ENCODE measurements around the gene TPRN.

DNA sequence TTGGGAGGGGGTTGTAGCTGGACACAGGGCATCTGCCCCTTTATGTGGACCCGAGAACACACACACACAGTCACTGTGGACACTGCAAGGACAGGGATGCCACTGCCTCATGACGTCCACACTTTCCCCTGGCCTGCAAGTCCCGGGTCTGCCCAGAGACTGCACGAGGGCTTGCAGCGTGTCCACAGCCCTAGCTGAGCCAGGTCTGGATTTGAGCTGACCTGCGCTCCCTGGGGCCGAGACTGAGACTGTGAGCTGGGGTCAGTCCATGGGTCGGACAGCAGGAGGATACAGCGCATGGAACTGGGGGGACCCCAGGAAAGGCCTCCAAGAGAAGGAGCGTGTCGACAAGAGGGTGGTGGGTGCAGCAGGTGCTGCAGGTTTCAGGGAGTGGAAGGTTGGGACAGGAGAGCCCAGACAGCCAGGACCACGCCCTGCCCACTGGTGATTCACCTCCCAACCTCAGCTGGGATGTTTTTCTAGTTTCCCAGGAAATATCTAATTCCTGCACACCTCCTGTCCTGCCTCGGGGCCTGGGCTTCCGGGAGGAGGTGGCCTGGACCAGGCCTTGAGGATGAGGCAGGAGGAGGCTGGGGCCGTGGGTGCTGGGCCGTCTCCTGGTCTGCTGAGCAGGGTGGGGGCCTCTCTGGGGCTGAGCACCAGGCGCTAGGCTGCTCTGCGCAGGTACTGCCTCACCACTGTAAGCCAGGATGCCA lies 26.0 kb upstream of the TPRN start:
- TF ChIP-seq POLR2AphosphoS5 (IDR thresholded peaks at IDR 0.05): no peak
- TF ChIP-seq, protein P1, sequence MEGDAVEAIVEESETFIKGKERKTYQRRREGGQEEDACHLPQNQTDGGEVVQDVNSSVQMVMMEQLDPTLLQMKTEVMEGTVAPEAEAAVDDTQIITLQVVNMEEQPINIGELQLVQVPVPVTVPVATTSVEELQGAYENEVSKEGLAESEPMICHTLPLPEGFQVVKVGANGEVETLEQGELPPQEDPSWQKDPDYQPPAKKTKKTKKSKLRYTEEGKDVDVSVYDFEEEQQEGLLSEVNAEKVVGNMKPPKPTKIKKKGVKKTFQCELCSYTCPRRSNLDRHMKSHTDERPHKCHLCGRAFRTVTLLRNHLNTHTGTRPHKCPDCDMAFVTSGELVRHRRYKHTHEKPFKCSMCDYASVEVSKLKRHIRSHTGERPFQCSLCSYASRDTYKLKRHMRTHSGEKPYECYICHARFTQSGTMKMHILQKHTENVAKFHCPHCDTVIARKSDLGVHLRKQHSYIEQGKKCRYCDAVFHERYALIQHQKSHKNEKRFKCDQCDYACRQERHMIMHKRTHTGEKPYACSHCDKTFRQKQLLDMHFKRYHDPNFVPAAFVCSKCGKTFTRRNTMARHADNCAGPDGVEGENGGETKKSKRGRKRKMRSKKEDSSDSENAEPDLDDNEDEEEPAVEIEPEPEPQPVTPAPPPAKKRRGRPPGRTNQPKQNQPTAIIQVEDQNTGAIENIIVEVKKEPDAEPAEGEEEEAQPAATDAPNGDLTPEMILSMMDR (IDR thresholded peaks at IDR 0.05; ENCODE audit: poor library complexity, severe bottlenecking): no peak
- TF ChIP-seq REST (IDR thresholded peaks at IDR 0.05; ENCODE audit: borderline replicate concordance): no peak
